Neural crest cell (in vitro differentiated cells): Measurements from ENCODE around the gene PDIA2. TPM values are rescaled to one million over a fixed set of nuclear protein-coding genes. Genes with fewer than 3 reads are reported as not detected.

Experiments
- DNase-seq: peaks from one replicate; pipeline ENCODE4 v3.0.0; 2021; ENCODE audit warnings: low read depth, mixed read lengths, low spot score
- H3K27ac Mint-ChIP-seq: one replicate; pipeline ENCODE4 v1.8.0; 2021; ENCODE audit warnings: mild to moderate bottlenecking, mixed read lengths; ENCODE audit not compliant: unreplicated experiment
- H3K27me3 Mint-ChIP-seq: 2 replicates; pipeline ENCODE4 v1.8.0; 2021; ENCODE audit warnings: low read depth, mild to moderate bottlenecking, mixed read lengths
- H3K36me3 Mint-ChIP-seq: 2 replicates; pipeline ENCODE4 v1.8.0; 2021; ENCODE audit warnings: low read depth, mild to moderate bottlenecking, mixed read lengths
- H3K4me1 Mint-ChIP-seq: 2 replicates; pipeline ENCODE4 v1.8.0; 2021; ENCODE audit warnings: mixed read lengths
- H3K4me3 Mint-ChIP-seq: one replicate; pipeline ENCODE4 v1.8.0; 2021; ENCODE audit warnings: mild to moderate bottlenecking, mixed read lengths
- H3K9me3 Mint-ChIP-seq: 2 replicates; pipeline ENCODE4 v1.8.0; 2021; ENCODE audit warnings: mixed read lengths
- CTCF ChIP-seq: fragments of 200-600 bp; sonication (generic); conservative IDR thresholded peaks from 2 replicates; pipeline ENCODE4 v1.5.0; 2021; ENCODE audit warnings: antibody characterized with exemption, mild to moderate bottlenecking
- total RNA-seq: library from RNA; stranded (reverse); gene quantifications from 2 replicates; pipeline ENCODE4 v1.2.1, GENCODE V29; 2021

PDIA2 gene
- total RNA-seq, 1 donor from 2014 or later: 1.4 TPM

GRCh38 chr16:336269-336668, 53.3 kb downstream of the PDIA2 start:
- TF ChIP-seq CTCF: no peak
- H3K4me1 Mint-ChIP-seq: peaks cover 19% of the 10 kb centered on the region
- peaks cover 3% of the 10 kb centered on the region for H3K36me3 Mint-ChIP-seq
- H3K27ac Mint-ChIP-seq: peak overlapping the region; percentile 27
- no peaks in the 10 kb centered on the region for H3K9me3 Mint-ChIP-seq
- H3K27me3 Mint-ChIP-seq: no peaks in the 10 kb centered on the region
- no peak for DNase-seq
- H3K4me3 Mint-ChIP-seq: no peak overlapping the region

Other genes with a start within 250 kb of the PDIA2 start
- 35.8 and 36.7 TPM in 2 replicates for gene POLR3K, start 229.6 kb upstream of the PDIA2 start, total RNA-seq
- gene SNRNP25, start 229.3 kb upstream of the PDIA2 start, total RNA-seq: 79.1 and 85.6 TPM in 2 replicates
- 46.5 TPM in 2 replicates for gene RHBDF1, start 210.5 kb upstream of the PDIA2 start, total RNA-seq
- 47.7 and 50.0 TPM in 2 replicates for gene MPG, start 204.9 kb upstream of the PDIA2 start, total RNA-seq
- 41.5 and 45.4 TPM in 2 replicates for gene NPRL3, start 144.5 kb upstream of the PDIA2 start, total RNA-seq
- gene HBZ, start 130.5 kb upstream of the PDIA2 start, total RNA-seq: not detected in 2 replicates
- gene HBM, start 117.2 kb upstream of the PDIA2 start, total RNA-seq: not detected in 2 replicates
- not detected in 2 replicates for gene HBA2, start 110.3 kb upstream of the PDIA2 start, total RNA-seq
- gene HBA1, start 106.5 kb upstream of the PDIA2 start, total RNA-seq: not detected in 2 replicates
- gene HBQ1, start 102.7 kb upstream of the PDIA2 start, total RNA-seq: 1.8 and 2.9 TPM in 2 replicates
- gene LUC7L, start 53.7 kb upstream of the PDIA2 start, total RNA-seq: 177 and 192 TPM in 2 replicates
- 89.8 and 97.8 TPM in 2 replicates for gene FAM234A, start 48.3 kb upstream of the PDIA2 start, total RNA-seq
- 1.9 and 2.8 TPM in 2 replicates for gene RGS11, start 7.2 kb upstream of the PDIA2 start, total RNA-seq
- gene ARHGDIG, start 2.6 kb upstream of the PDIA2 start, total RNA-seq: 2.0 and 3.0 TPM in 2 replicates
- gene AXIN1, start 69.6 kb downstream of the PDIA2 start, total RNA-seq: 36.4 and 38.2 TPM in 2 replicates
- 80.4 and 84.6 TPM in 2 replicates for gene MRPL28, start 87.4 kb downstream of the PDIA2 start, total RNA-seq
- 56.4 and 62.0 TPM in 2 replicates for gene PGAP6, start 98.8 kb downstream of the PDIA2 start, total RNA-seq
- gene NME4, start 114.0 kb downstream of the PDIA2 start, total RNA-seq: 233 and 254 TPM in 2 replicates
- 22.4 and 25.7 TPM in 2 replicates for gene DECR2, start 118.7 kb downstream of the PDIA2 start, total RNA-seq
- gene RAB11FIP3, start 142.5 kb downstream of the PDIA2 start, total RNA-seq: 70.5 and 72.2 TPM in 2 replicates
- 56.9 and 60.3 TPM in 2 replicates for gene CAPN15, start 244.5 kb downstream of the PDIA2 start, total RNA-seq